HG03558 (cell line): Measurements from ENCODE around the gene FCRL3.

Experiments used
- ATAC-seq: cut with Tn5 transposase; IDR thresholded peaks from one replicate; pipeline ENCODE4 v1.9.1; 2021; ENCODE audit warnings: moderate number of reproducible peaks; ENCODE audit not compliant: unreplicated experiment; ENCODE audit errors: extremely low read depth

FCRL3 gene

GRCh38 chr1:157691285-157691920 lies 9.2 kb downstream of the FCRL3 start:
- ATAC-seq: no peak

DNA sequence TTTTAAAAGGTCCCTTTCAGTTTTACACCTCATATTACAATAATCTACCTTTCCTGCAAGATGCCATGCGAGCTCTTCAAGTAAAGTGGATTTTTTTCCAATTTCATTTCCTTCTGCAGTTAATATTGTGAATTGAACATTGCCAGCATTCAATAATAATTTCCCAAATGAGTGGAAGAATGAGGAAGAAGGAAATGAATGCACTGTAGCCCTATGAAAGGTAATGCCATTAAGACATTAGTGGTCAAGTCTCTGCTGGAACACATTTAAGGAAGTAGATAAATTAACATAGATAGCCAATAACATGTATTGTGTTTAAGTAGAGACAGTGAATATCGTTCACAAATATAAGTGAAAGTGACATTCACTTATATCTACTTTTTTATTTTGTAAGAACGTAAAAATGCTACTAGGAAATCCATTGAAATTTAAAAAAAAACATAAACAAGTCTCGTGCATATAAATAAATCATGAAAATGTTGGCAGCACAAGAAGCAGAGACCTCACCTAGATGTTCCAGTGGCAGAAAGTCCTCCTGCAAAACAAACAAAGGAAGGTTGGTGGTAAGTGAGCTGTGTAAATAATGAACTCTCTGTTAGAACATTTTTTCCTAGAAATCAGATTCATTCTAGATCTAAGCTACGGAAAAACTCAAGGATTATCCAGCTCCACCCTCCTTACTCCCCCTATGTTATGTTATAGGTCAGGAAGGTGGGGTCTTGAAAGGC lies 17.7 kb downstream of the FCRL3 start:
- no peak for ATAC-seq

GRCh38 chr1:157678721-157679120 lies 21.8 kb downstream of the FCRL3 start:
- ATAC-seq: no peak

DNA sequence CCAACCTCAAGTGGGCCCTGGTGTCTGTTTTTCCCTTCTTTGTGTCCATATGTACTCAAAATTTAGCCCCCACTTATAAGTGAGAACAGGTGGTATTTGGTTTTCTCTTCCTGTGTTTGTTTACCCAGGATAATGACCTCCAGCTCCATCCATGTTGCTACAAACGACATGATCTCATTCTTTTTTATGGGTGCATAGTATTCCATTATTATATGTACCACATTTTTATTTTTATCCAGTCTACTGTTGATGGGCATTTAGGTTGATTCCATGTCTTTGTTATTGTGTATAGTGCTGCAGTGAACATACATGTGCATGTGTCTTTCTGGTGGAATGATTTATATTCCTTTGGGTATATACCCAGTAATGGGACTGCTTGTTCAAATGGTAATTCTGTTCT lies 27.6 kb downstream of the FCRL3 start:
- ATAC-seq: no peak

DNA sequence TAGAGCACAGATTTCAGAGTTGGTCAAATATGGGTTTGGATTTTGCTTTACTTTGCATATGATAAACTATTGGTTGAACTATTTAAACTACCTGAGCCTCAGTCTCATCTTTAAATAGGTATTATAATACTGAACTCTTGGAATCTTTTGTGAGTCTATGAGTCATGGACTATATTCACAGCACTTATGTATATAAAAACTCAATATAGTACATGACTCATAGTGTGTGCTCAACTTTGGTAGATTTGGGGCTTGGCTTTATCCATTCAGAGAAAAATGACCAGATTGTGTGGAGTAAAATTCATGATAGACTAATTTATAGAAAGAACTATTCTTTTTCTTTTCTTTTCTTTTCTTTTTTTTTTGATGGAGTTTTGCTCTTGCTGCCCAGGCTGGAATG lies 28.7 kb downstream of the FCRL3 start:
- no peak for ATAC-seq

DNA sequence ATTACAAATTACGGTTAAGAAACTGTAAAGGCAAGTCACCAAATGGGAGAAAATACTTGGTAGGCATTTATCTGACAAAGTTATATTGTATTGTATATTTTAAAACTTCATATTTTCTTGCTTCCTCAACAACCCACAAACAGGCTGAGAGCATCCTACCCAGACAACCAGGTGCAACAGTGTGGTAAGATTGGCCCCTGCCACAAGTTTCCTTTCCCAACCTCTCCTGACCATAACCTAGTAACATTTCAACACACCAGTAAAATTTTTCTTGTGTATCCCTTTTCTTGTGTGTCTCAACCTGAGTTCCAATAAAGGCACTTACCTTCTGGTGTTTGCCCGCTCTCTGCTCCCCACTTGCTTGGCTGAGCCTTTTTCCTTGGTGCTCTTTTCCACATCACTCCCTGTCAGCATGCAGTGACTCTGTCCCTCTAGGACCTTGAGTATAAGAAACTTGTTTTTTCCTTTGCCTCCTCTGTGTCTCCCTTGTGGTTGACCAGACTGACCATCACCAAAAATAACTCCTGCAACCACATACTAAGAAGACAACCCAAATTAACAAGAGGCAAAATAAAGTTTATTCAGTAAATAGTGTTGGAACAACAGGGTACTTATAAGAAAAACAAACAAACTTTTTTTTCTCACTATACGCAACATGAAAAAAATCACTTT lies 40.9 kb downstream of the FCRL3 start:
- ATAC-seq: no peak

- no peak for ATAC-seq
These were observed 42.0 kb downstream of the FCRL3 start for GRCh38 chr1:157658571-157658970.

- no peak for ATAC-seq
These were observed 47.1 kb downstream of the FCRL3 start for GRCh38 chr1:157653494-157653873.

- ATAC-seq: peak; percentile 93
These were observed 47.6 kb downstream of the FCRL3 start for GRCh38 chr1:157652859-157653493.

- ATAC-seq: no peak
These were observed 52.3 kb downstream of the FCRL3 start for GRCh38 chr1:157648317-157648716.

- no peak for ATAC-seq
These were observed 54.4 kb downstream of the FCRL3 start for GRCh38 chr1:157646144-157646543.

- no peak for ATAC-seq
These were observed 59.4 kb downstream of the FCRL3 start for GRCh38 chr1:157641177-157641576.

- no peak for ATAC-seq
These were observed 60.8 kb downstream of the FCRL3 start for GRCh38 chr1:157639800-157640199.

DNA sequence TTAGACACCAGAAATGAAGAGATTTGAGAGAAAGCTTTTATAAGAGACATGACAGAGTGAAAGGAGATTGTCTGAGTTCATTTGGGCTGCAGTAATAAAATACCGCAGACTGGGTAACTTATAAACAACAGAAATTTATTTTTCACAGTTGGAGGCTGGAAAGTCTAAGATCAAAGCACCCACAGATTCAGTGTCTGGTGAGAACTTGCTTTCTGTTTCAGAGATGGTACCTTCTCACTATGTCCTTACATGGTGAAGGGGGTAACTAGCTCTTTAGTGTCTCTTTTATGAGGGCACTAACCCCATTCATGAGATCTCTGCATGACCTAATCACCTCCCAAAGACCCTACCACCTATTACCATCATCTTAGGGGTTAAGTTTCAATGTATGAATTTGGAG lies 71.8 kb downstream of the FCRL3 start:
- no peak for ATAC-seq
